ENCODE data around the gene KNDC1.
"Not testable (repeated sequence)": the region's sequence is repeated elsewhere in the genome, so short reads cannot be mapped to it uniquely, and the experiment has no call there.

The KNDC1 gene

DNA sequence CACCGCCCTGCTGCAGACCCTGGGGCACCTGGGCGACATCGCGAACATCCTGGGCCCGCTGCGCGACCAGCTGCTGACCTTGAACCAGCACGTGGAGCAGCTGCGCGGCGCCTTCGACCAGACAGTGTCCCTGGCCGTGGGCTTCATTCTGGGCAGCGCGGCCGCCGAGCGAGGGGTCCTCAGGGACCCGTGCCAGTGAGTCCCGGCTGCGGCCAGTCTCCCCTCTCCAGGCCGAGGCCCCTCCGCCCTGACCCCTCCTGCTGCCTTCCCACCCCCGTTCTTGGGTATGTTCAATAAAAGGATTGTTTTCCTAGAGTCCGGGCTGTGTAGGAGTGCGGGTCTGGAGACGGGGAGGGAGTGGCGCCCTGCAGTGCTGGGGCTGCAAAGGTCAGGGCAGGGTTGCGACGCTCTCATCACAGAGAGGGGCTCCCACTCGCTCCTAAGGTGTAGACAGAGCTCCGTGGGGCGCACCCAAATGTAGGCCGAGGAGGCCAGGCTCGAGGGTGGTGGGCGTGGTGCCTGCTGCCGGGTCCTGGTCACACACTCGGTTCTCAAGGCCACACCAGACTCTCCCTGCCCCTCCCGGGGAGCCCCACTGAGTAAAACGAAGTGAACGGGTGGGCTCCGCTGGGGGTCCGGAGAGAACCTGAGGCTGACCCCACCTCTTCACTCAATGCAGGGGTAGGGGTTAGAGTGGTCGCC lies 71.4 kb downstream of the KNDC1 start:
- no peak overlapping the region for H3K18ac ChIP-seq (ENCODE audit: low read depth in 1 of 2, low read length in 2 of 2)
- 79% methylated on average over 41 of the region's 44 CpGs for WGBS
- H2BK15ac ChIP-seq (ENCODE audit: low read depth, poor library complexity, severe bottlenecking): no peak overlapping the region
- H3K9me3 ChIP-seq (ENCODE audit: control insufficient read depth, low read length): no peaks in the 10 kb centered on the region
- H3K27me3 ChIP-seq (ENCODE audit: control insufficient read depth in 1 of 2, insufficient read depth in 1 of 2, low read length in 2 of 2): peaks cover 64 to 71% of the 10 kb centered on the region in 2 experiments
- H3K4ac ChIP-seq (ENCODE audit: low read depth in 1 of 2, low read length in 2 of 2): no peak overlapping the region
- H2BK120ac ChIP-seq (ENCODE audit: low read depth, low read length): no peak overlapping the region
- H3K14ac ChIP-seq (ENCODE audit: low read length in 2 of 2): no peak overlapping the region
- H4K91ac ChIP-seq (ENCODE audit: low read length): no peak overlapping the region
- H3K9ac ChIP-seq (ENCODE audit: low read length): no peak overlapping the region
- H3K36me3 ChIP-seq (ENCODE audit: control insufficient read depth in 1 of 2, insufficient read depth in 2 of 2, low read depth in 1 of 2, low read length in 2 of 2): no peaks in the 10 kb centered on the region
- peaks cover 13% of the 10 kb centered on the region for H3K4me1 ChIP-seq (ENCODE audit: control insufficient read depth, insufficient read depth, low read depth, low read length)
- no peak overlapping the region for H4K8ac ChIP-seq (ENCODE audit: low read length)
- H3K4me3 ChIP-seq (ENCODE audit: insufficient read depth in 1 of 2, low read depth in 1 of 2, low read length in 2 of 2): no peak overlapping the region
- DNase-seq: no peak
- H3K23ac ChIP-seq (ENCODE audit: low read length in 2 of 2): no peak overlapping the region
- no peak overlapping the region for H2AK5ac ChIP-seq (ENCODE audit: low read length, severe bottlenecking)
- no peak overlapping the region for H3K27ac ChIP-seq (ENCODE audit: low read length, poor library complexity, severe bottlenecking)
- no peak overlapping the region for H3K4me2 ChIP-seq (ENCODE audit: low read length, poor library complexity, severe bottlenecking)
- no peaks in the 10 kb centered on the region for H3K79me1 ChIP-seq (replicated peaks; ENCODE audit: low read length, poor library complexity, severe bottlenecking)
- no peak overlapping the region for H2BK12ac ChIP-seq (ENCODE audit: low read length in 2 of 2)
- H2BK5ac ChIP-seq (ENCODE audit: low read depth, low read length, poor library complexity, severe bottlenecking): no peak overlapping the region
- no peak overlapping the region for H2AFZ ChIP-seq (ENCODE audit: low read depth, low read length)

DNA sequence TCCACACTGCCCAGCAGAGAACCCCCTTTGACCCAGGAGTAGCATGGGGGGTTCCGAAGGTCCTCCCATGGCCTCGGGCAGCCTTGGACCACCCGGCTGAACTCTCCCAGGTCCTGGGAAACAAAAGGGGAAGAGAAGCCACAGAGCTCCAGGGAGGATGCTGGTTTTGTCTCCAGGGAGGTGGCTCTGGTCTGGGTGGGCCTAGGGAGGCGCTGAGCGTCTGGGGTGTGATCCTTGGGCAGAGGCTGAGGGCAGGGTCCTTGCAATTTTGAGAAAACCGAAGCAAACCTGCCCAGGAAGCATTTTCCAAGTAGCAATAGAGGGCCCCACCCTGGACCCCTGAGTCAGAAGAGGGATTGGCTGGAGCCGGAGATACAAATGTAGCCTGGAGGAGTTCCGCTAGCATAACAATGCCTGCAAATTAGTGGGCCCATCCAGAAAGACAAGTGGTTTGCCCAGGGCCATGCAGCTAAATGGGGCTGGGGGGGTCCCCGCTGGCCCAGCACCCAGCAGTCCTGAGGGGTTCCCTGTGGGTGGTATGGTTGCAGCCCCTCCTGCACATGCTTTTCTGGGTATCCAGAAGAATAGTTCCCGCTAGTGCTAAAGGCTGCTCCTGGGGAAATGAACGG lies 72.0 kb downstream of the KNDC1 start:
- Histone ChIP-seq H2AFZ (ENCODE audit: low read depth, low read length) (no peak overlapping the region), H3K27ac (ENCODE audit: low read length, poor library complexity, severe bottlenecking) (no peak overlapping the region), H3K4me2 (ENCODE audit: low read length, poor library complexity, severe bottlenecking) (no peak overlapping the region), H2BK15ac (ENCODE audit: low read depth, poor library complexity, severe bottlenecking) (no peak overlapping the region), H3K9me3 (ENCODE audit: control insufficient read depth, low read length) (no peaks in the 10 kb centered on the region), H3K9ac (ENCODE audit: low read length) (no peak overlapping the region), H2BK120ac (ENCODE audit: low read depth, low read length) (no peak overlapping the region), H3K4me3 (ENCODE audit: insufficient read depth in 1 of 2, low read depth in 1 of 2, low read length in 2 of 2) (no peak overlapping the region), H3K27me3 (ENCODE audit: control insufficient read depth in 1 of 2, insufficient read depth in 1 of 2, low read length in 2 of 2) (peaks cover 64 to 71% of the 10 kb centered on the region in 2 experiments), H3K18ac (ENCODE audit: low read depth in 1 of 2, low read length in 2 of 2) (no peak overlapping the region), H3K4ac (ENCODE audit: low read depth in 1 of 2, low read length in 2 of 2) (no peak overlapping the region), H2AK5ac (ENCODE audit: low read length, severe bottlenecking) (no peak overlapping the region), H3K23ac (ENCODE audit: low read length in 2 of 2) (no peak overlapping the region), H4K8ac (ENCODE audit: low read length) (no peak overlapping the region), H4K91ac (ENCODE audit: low read length) (no peak overlapping the region), H3K36me3 (ENCODE audit: control insufficient read depth in 1 of 2, insufficient read depth in 2 of 2, low read depth in 1 of 2, low read length in 2 of 2) (no peaks in the 10 kb centered on the region), H3K79me1 (replicated peaks; ENCODE audit: low read length, poor library complexity, severe bottlenecking) (no peaks in the 10 kb centered on the region), H2BK5ac (ENCODE audit: low read depth, low read length, poor library complexity, severe bottlenecking) (no peak overlapping the region), H3K4me1 (ENCODE audit: control insufficient read depth, insufficient read depth, low read depth, low read length) (peaks cover 20% of the 10 kb centered on the region), H2BK12ac (ENCODE audit: low read length in 2 of 2) (no peak overlapping the region), H3K14ac (ENCODE audit: low read length in 2 of 2) (no peak overlapping the region)
- 73% methylated on average over 11 of the region's 11 CpGs for whole genome bisulfite sequencing
- DNase-seq: no peak

DNA sequence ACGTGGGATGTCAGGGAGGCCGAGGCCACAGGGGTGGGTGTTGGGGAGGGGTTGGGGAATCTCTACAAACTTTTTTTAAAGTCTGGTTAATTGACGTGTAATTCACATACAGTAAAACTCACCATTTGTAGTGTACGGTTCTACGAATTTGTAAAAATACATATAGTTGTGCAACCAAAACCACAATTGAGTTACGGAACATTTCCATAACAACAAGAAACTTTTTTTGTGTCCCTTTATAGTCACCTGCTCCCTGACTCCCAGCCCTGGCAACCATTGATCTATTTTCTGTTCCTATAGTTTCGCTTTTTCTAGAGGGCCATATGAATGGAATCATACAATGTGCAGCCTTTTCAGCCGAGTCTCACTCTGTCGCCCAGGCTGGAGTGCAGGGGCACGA lies 74.8 kb downstream of the KNDC1 start:
- H3K18ac ChIP-seq (ENCODE audit: low read depth in 1 of 2, low read length in 2 of 2); H2BK5ac ChIP-seq (ENCODE audit: low read depth, low read length, poor library complexity, severe bottlenecking); H3K4ac ChIP-seq (ENCODE audit: low read depth in 1 of 2, low read length in 2 of 2); H3K14ac ChIP-seq (ENCODE audit: low read length in 2 of 2); H2AFZ ChIP-seq (ENCODE audit: low read depth, low read length); H2BK15ac ChIP-seq (ENCODE audit: low read depth, poor library complexity, severe bottlenecking); H3K4me2 ChIP-seq (ENCODE audit: low read length, poor library complexity, severe bottlenecking); H2BK12ac ChIP-seq (ENCODE audit: low read length in 2 of 2); H3K23ac ChIP-seq (ENCODE audit: low read length in 2 of 2); H4K91ac ChIP-seq (ENCODE audit: low read length); H3K9me3 ChIP-seq (ENCODE audit: control insufficient read depth, low read length); H3K9ac ChIP-seq (ENCODE audit: low read length); H3K79me1 ChIP-seq (replicated peaks; ENCODE audit: low read length, poor library complexity, severe bottlenecking); H2BK120ac ChIP-seq (ENCODE audit: low read depth, low read length); H2AK5ac ChIP-seq (ENCODE audit: low read length, severe bottlenecking); H3K4me3 ChIP-seq (ENCODE audit: insufficient read depth in 1 of 2, low read depth in 1 of 2, low read length in 2 of 2); H4K8ac ChIP-seq (ENCODE audit: low read length); H3K27ac ChIP-seq (ENCODE audit: low read length, poor library complexity, severe bottlenecking); H3K36me3 ChIP-seq (ENCODE audit: control insufficient read depth in 1 of 2, insufficient read depth in 2 of 2, low read depth in 1 of 2, low read length in 2 of 2); DNase-seq: not testable (repeated sequence)
- Histone ChIP-seq H3K4me1 (ENCODE audit: control insufficient read depth, insufficient read depth, low read depth, low read length) (peaks cover 33% of the 10 kb centered on the region), H3K27me3 (ENCODE audit: control insufficient read depth in 1 of 2, insufficient read depth in 1 of 2, low read length in 2 of 2) (peaks cover 70 to 74% of the 10 kb centered on the region in 2 experiments)
- 89% methylated on average over 5 of the region's 10 CpGs for WGBS

DNA sequence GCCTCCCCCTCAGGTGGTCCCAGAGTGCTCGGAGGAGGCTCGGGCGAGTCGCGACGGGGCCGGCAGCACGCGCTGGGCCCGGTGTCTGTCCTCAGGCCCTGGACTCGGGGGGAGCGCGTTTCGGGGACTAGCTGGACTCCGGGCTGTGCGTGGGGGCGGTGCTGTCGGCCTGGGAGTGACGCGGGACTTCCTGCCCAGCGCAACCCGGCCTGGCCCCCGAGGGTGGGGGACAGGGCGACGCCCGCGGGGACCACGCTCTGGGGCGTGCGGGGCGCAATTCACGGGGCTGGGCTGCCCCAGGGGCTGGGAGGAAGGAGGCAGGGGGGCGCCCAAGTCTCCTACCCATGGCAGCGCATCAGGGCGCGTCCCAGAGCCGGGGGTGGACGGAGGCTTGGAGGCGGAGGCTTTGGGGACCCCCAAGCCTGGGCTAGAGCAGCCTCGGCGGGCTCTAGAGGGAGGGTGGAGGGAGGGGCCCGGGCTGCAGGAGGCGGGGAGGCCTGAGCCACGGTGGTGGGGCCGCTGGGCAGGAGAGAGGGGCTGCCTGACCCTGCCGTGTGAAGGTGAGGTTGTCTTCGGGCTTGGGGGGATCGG lies 75.3 kb downstream of the KNDC1 start:
- Histone ChIP-seq H3K27me3 (ENCODE audit: control insufficient read depth in 1 of 2, insufficient read depth in 1 of 2, low read length in 2 of 2) (peaks cover 73 to 74% of the 10 kb centered on the region in 2 experiments), H3K4me1 (ENCODE audit: control insufficient read depth, insufficient read depth, low read depth, low read length) (peaks cover 32% of the 10 kb centered on the region), H4K91ac (ENCODE audit: low read length) (no peak overlapping the region), H2AK5ac (ENCODE audit: low read length, severe bottlenecking) (no peak overlapping the region), H3K23ac (ENCODE audit: low read length in 2 of 2) (no peak overlapping the region), H2BK120ac (ENCODE audit: low read depth, low read length) (no peak overlapping the region), H3K36me3 (ENCODE audit: control insufficient read depth in 1 of 2, insufficient read depth in 2 of 2, low read depth in 1 of 2, low read length in 2 of 2) (no peaks in the 10 kb centered on the region), H2BK12ac (ENCODE audit: low read length in 2 of 2) (no peak overlapping the region), H4K8ac (ENCODE audit: low read length) (no peak overlapping the region), H3K4me3 (ENCODE audit: insufficient read depth in 1 of 2, low read depth in 1 of 2, low read length in 2 of 2) (no peak overlapping the region), H3K9ac (ENCODE audit: low read length) (no peak overlapping the region), H3K4me2 (ENCODE audit: low read length, poor library complexity, severe bottlenecking) (no peak overlapping the region), H3K27ac (ENCODE audit: low read length, poor library complexity, severe bottlenecking) (no peak overlapping the region), H2AFZ (ENCODE audit: low read depth, low read length) (no peak overlapping the region), H3K14ac (ENCODE audit: low read length in 2 of 2) (no peak overlapping the region), H3K79me1 (replicated peaks; ENCODE audit: low read length, poor library complexity, severe bottlenecking) (no peaks in the 10 kb centered on the region), H3K9me3 (ENCODE audit: control insufficient read depth, low read length) (no peaks in the 10 kb centered on the region), H3K4ac (ENCODE audit: low read depth in 1 of 2, low read length in 2 of 2) (no peak overlapping the region), H3K18ac (ENCODE audit: low read depth in 1 of 2, low read length in 2 of 2) (no peak overlapping the region), H2BK15ac (ENCODE audit: low read depth, poor library complexity, severe bottlenecking) (no peak overlapping the region), H2BK5ac (ENCODE audit: low read depth, low read length, poor library complexity, severe bottlenecking) (no peak overlapping the region)
- no peak for DNase-seq
- WGBS: 12% methylated on average over 48 of the region's 48 CpGs
